Endothelial cell (in vitro differentiated cells): Measurements from ENCODE around the gene SLC37A1. TPM values are rescaled to one million over a fixed set of nuclear protein-coding genes. Genes with fewer than 3 reads are reported as not detected.

Source experiments
- DNase-seq: peaks from one replicate; pipeline ENCODE4 v3.0.0; 2021; ENCODE audit warnings: low spot score
- H3K27ac Mint-ChIP-seq: one replicate; pipeline ENCODE4 v1.8.0; 2021; ENCODE audit warnings: mixed read lengths, inconsistent platforms; ENCODE audit not compliant: unreplicated experiment
- H3K27me3 Mint-ChIP-seq: one replicate; pipeline ENCODE4 v1.8.0; 2021; ENCODE audit warnings: mild to moderate bottlenecking, moderate library complexity, mixed read lengths, inconsistent platforms; ENCODE audit not compliant: unreplicated experiment
- H3K36me3 Mint-ChIP-seq: one replicate; pipeline ENCODE4 v1.8.0; 2021; ENCODE audit warnings: mild to moderate bottlenecking, low read depth, mixed read lengths, inconsistent platforms; ENCODE audit not compliant: unreplicated experiment
- H3K4me1 Mint-ChIP-seq: one replicate; pipeline ENCODE4 v1.8.0; 2021; ENCODE audit warnings: mild to moderate bottlenecking, mixed read lengths, inconsistent platforms; ENCODE audit not compliant: unreplicated experiment
- H3K4me3 Mint-ChIP-seq: one replicate; pipeline ENCODE4 v1.8.0; 2021; ENCODE audit warnings: mild to moderate bottlenecking, mixed read lengths, inconsistent platforms; ENCODE audit not compliant: unreplicated experiment
- H3K9me3 Mint-ChIP-seq: one replicate; pipeline ENCODE4 v1.8.0; 2021; ENCODE audit warnings: mixed read lengths, inconsistent platforms; ENCODE audit not compliant: unreplicated experiment
- CTCF ChIP-seq: fragments of 200-600 bp; sonication (generic); IDR thresholded peaks from one replicate; pipeline ENCODE4 v1.5.0; 2021; ENCODE audit warnings: antibody characterized with exemption; ENCODE audit not compliant: unreplicated experiment
- total RNA-seq: library from RNA; stranded (reverse); fragmentation: NEBNext Ultra II Directional; extraction: Animal tissue kit (Norgen Biotek cat#: 25700); gene quantifications from one replicate; pipeline ENCODE4 v1.2.1, GENCODE V29; 2021; ENCODE audit not compliant: unreplicated experiment

Gene SLC37A1
- total RNA-seq, 1 donor from 2014 or later, result 12.3 TPM

- H3K4me3 Mint-ChIP-seq, result no peak overlapping the region
- no peaks in the 10 kb centered on the region for H3K9me3 Mint-ChIP-seq
- no peaks in the 10 kb centered on the region for H3K27me3 Mint-ChIP-seq
- peaks cover 9% of the 10 kb centered on the region for H3K36me3 Mint-ChIP-seq
- H3K27ac Mint-ChIP-seq, result no peak overlapping the region
- no peak for DNase-seq
- no peak for TF ChIP-seq CTCF
- no peaks in the 10 kb centered on the region for H3K4me1 Mint-ChIP-seq
Observed at GRCh38 chr21:42580793-42581321, 67.2 kb downstream of the SLC37A1 start.

GRCh38 chr21:42581336-42581992, 67.8 kb downstream of the SLC37A1 start:
- H3K4me1 Mint-ChIP-seq, result no peaks in the 10 kb centered on the region
- peaks cover 5% of the 10 kb centered on the region for H3K36me3 Mint-ChIP-seq
- H3K4me3 Mint-ChIP-seq, result no peak overlapping the region
- H3K9me3 Mint-ChIP-seq, result no peaks in the 10 kb centered on the region
- H3K27ac Mint-ChIP-seq, result no peak overlapping the region
- no peaks in the 10 kb centered on the region for H3K27me3 Mint-ChIP-seq
- TF ChIP-seq CTCF, result no peak
- DNase-seq, result no peak

GRCh38 chr21:42581993-42582786, 68.5 kb downstream of the SLC37A1 start:
- Mint-ChIP-seq H3K4me3 (no peak overlapping the region), H3K27ac (no peak overlapping the region), H3K9me3 (no peaks in the 10 kb centered on the region), H3K27me3 (no peaks in the 10 kb centered on the region), H3K36me3 (no peaks in the 10 kb centered on the region), H3K4me1 (no peaks in the 10 kb centered on the region)
- no peak for DNase-seq
- no peak for TF ChIP-seq CTCF

GRCh38 chr21:42582787-42583476, 69.3 kb downstream of the SLC37A1 start:
- Mint-ChIP-seq H3K4me3 (no peak overlapping the region), H3K27me3 (no peaks in the 10 kb centered on the region), H3K9me3 (no peaks in the 10 kb centered on the region), H3K36me3 (no peaks in the 10 kb centered on the region), H3K4me1 (no peaks in the 10 kb centered on the region), H3K27ac (no peak overlapping the region)
- no peak for DNase-seq
- TF ChIP-seq CTCF, result no peak
